ENCODE measurements around the gene KRTAP4-5.
"Not testable (repeated sequence)": the region's sequence is repeated elsewhere in the genome, so short reads cannot be mapped to it uniquely, and the experiment has no call there.

Gene KRTAP4-5

GRCh38 chr17:41105347-41105746, 44.3 kb downstream of the KRTAP4-5 start, which contains the start of gene KRTAP4-9:
Gene KRTAP4-9 (plus strand): TSS chr17:41105389. CDS start chr17:41105389, 0 bp downstream.
- not testable (repeated sequence) for DNase-seq

- not testable (repeated sequence) for DNase-seq
Observed at GRCh38 chr17:41104386-41105038, 45.1 kb downstream of the KRTAP4-5 start.

- no peak for DNase-seq
Observed at GRCh38 chr17:41103896-41104295, 45.7 kb downstream of the KRTAP4-5 start.

- no peak for DNase-seq
Observed at GRCh38 chr17:41101586-41102259, 47.9 kb downstream of the KRTAP4-5 start, which contains the start of gene KRTAP4-16. Gene KRTAP4-16 (minus strand): TSS chr17:41102209. CDS start chr17:41102209, 0 bp downstream.

GRCh38 chr17:41099682-41100480, 49.7 kb downstream of the KRTAP4-5 start:
- not testable (repeated sequence) for DNase-seq

Data from activated CD4-positive, alpha-beta T cell treated with anti-CD3 and anti-CD28 coated beads, Interleukin-2, amount 50 U/mL, for 4 hours (primary cell).